ENCODE data around the gene FAM20C.
A peak's percentile ranks its signal among the peaks of the same experiment; 100 is the strongest.
"Not testable (repeated sequence)": the region's sequence is repeated elsewhere in the genome, so short reads cannot be mapped to it uniquely, and the experiment has no call there.

FAM20C gene

DNA sequence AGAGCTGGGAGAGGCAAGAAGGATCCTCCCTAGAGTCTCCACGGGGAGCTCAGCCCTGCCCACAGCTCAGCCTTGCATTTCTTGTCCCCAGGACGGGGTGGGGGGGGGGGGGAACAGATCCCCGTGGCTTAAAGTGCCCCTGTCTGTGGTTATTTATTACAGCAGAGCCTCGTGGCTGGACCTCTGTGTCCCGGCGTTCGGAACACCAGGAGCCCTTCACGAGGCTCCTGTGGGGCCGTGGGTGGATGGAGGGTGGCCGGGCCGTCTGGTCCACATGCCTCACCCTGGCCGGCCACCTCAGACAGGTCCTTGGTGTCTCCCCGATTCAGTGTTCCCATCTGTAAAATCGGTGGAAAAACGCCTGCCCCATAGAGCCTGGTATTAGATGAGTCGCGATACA, 37.9 kb downstream of the FAM20C start:
- no peak for DNase-seq

DNA sequence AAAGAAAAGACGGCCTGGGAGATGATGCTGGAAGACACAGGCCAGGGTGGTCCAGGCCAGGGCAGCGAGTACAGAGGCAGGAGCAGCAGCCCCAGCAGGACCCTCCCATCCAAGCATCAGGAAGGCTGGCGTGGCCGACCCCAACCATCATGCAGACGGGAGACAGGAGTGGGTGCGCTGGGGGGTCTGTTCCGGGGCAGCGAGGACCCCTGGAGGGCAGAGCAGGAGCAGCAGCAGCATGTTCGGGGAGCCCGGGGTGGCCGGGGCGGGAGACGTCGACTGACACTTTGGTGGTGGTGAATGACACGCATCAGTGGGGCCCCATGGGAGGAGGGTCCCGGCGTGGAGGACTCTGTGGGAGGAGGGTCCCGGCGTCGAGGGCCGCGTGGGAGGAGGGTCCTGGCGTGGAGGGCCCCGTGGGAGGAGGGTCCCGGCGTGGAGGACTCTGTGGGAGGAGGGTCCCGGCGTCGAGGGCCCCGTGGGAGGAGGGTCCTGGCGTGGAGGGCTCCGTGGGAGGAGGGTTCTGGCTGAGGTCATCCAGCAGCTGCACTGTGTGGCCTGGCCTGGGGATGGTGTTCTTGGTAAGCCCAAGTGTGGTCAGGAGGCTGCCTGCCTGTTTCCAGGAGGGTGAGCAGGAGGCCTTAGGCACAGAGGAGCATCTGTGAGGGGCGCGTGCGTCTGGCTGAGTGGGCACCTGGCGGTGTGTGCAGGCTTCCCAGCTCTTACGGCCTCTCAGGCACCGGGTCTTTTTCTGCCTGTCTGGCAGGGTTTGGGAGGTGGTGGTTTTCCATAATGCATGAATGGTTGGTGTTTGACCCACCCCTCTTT, 38.9 kb downstream of the FAM20C start:
- peak; percentile 29 for DNase-seq

DNA sequence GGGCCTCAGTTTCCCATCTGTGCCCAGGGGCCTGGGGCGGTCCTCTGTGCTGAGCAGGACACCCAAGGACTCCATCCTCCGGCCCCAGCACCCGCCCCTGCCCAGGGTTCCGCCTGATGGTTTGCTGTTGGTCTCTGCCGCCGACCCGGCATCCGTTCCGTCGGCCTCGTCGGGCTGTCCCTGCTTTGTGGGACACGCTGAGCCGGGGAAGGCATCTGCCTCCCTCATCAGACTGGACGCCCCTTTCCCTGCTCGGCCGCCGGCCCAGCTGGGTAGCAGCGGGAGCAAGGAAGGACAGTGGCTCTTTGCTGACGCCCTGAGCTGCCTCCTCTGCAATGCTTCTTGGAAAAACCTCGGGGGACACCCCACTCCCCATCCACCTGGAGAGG, 39.5 kb downstream of the FAM20C start:
- peak; percentile 19 for DNase-seq

DNA sequence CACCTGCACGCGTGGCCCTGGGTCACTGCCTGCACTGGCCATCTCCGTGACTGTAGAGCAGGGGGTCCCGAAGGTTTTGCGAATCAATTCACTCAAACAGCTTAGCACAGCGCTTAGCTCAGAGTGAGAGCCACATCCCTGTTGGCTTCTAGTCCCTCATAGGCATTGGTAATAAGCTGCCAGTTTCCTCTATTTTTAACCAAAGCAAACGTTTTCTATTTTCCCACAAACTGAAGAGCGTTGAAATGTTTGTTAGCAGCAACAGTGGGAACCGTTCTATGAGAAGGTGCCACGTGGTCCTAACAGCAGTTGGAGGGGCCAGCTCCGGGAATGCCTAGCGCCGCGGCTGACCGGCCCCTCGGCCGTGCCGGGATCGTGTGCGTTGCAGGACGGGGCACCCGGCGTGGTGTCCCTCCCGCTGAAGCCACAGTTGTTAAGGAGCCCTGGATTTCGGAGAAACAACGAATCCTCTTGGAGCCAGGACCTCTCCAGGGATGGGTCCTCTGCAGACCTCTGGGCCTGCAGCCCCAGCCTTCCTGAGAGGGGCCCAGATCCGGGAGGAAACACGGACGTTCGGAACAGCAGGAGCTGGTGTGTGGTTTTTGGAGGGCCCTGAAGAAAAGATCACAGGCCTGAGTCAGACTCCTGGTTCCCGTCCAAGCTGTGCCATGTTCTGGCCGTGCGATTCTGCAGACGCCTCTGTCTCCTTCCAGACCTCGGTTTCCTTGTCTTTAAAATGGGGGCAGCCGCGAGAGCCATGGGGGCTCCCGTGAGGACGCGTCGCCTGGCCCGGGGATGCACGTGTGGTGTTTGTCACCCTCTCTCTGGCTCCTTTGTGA, 40.3 kb downstream of the FAM20C start:
- DNase-seq: peak; percentile 30

DNA sequence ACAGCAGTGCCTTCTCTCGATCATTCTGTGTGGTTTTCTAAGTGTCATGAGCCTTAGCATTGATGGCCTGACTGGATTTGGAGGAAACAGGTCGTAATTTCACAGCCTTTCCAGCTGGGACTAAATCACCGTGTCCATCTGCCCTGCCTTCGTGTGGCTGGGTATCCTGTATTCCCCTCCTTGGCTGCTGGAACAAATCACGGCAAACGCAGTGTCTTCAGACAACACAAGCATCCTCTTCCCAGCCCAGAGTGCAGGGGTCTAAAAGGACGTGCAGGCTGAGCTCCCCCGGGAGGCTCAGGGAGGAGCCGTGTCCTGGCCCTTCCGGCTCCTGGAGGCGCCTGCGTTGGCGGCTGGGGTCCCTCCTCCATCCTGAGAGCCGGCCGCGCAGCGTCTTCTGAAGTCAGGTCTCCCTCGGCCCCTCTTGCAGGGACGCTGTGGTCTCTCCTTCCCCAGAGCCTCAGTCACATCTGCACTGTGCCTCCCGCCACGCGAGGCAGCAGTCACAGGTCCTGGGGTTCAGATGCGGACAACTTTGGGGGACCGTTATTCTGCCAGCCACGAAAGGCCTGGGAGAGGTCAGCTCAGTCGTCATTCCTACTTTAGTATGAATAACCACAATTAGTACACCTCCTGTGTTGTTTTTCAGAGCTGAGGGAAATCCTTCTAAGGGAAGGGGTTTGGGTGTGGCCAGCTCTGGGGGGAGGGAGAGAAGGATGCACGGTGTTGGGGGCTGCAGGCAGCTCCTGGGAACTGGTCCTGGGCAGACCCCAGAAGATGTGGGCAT, 41.1 kb downstream of the FAM20C start:
- peak; percentile 51 for DNase-seq

DNA sequence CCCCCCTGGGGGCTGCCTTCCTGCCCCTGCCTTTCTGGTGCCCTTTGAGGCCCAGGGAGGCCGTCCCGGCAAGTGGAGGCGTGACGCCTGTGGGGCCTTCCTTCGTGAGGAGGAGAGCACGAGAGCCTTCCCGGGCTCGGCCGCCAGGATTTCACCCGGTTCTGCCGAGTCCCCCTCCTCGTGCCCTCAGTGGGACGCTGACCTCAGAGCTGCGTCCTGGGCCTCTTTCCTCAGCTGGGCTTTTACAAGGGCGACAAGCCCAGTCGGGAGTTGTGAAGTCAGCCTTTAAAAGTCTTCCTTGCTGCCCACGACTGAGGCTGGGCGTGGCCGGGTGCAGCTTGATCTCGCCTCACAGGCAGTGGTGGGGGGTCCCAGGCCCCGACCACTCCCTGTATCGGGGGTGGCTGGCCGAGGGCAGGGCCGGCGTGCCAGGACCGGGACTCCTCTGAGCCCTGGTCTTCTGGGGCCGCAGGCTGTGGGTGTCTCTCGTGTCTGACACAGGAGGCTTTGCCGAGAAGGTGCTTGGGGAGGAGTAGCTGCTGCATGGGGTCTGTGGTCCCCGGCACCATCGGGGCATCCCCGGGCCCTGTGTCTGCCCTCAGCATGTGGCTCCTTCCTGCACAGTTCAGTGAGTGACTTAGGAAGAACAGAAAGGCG, 41.8 kb downstream of the FAM20C start:
- DNase-seq: peak; percentile 46

DNA sequence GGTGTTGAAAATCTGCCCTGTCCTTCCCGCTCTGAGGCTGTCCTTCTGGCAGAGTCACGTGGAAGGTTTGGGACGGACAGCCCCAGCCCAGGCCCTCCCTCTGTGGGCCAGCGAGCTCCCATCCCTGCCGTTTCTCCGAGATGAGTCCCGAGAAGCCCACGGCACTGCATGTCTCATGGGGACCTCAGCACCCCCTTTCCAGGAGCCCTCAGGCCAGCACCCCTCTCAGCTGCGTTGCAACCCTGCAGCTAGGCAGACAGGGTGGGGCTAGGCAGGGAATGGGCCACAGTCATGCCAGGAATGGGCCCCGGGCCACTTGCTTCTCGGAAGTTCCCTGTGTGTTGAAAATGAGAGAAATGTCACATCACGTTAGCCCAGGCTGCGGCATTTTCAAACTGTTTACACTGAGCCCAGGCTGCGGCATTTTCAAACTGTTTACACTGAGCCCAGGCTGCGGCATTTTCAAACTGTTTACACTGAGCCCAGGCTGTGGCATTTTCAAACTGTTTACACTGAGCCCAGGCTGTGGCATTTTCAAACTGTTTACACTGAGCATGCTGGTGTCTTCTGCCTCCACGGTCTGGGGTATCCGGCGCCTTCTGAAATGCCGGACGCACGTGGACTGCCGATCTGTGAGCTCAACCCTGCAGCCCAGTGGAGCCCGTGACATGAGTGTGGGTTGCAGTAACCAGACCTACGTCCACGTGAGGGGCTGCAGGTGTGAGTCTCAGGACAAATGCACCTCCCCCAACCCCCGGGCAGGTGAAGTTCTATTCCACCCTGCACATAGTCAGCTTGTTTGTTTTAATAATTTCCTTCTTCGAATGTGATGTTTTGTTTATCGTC, 42.6 kb downstream of the FAM20C start:
- peak; percentile 21 for DNase-seq

DNA sequence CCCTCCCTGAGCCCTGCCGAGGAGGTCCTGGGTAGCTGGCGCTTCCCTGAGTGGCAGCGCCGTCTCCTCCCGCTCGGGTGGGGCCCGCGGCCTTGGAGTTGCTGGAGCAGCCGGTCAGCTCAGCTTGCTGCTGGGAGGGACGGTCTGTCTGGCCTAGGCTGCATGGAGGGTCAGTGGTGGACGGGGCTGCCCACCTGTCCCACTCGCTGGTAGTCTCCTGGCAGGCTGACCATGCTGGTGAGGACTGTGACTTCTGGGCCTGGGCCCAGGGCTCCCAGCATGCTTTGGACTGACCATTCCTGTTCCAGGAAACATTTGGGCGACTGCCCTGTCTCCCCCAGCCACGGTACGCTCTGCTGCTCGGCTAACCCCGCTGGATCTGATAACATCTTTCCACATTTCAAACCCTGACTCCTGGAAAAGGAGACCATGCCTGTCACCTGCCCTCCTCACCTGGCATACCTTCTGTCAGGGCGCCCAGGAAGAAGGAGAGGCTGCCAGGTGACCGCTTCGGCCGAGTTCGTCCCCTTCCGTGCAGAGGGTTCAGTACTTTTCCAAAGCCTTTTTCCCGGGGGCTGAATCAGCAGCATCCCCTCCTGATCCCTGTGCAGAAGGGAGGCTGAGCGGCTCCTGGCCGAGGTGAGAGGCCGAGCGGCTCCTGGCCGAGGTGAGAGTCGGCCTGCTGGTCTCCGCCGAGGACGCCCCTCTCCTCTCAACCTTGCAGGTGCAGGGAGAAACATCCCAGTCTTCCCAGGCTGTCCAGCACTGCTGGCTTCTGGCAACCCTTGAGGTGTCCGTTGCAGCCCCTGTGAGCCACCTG, 43.4 kb downstream of the FAM20C start:
- no peak for DNase-seq

DNA sequence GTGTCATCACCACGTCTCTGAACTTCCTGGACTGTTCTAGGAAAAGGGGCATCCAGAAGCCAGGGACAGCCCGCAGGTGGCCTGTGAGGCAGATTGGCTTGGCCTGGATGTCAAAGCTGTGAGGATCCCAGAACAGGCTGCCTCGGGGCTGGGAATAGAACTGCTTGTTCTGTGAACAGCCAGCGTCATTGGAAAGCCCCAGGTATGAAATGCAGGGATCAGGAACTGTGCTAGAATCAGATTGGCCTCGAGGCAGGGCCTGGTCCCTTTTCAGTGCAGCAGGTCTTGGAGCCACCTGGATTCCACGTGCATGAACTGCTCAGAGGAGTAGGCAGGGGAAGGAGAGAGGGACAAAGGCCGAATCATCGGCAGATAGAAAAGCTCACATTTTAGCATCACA, 44.6 kb downstream of the FAM20C start:
- DNase-seq: no peak

DNA sequence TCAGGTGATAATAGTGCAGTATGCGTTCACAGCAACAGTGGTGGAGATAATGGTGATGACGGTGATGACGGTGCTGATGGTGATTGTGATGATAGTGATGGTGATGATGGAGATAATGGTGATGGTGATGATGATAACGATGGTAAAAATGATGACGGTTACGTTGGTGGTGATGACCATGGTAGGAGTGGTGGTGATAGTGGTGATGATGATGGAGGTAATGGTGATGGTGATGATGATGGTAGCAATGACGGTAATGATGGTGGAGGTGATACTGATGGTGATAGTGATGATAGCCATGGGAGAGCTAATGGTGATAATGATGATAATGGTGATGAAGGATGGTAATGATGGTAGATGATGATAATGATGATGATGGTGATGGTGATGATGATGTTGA, 45.0 kb downstream of the FAM20C start:
- DNase-seq: no peak

DNA sequence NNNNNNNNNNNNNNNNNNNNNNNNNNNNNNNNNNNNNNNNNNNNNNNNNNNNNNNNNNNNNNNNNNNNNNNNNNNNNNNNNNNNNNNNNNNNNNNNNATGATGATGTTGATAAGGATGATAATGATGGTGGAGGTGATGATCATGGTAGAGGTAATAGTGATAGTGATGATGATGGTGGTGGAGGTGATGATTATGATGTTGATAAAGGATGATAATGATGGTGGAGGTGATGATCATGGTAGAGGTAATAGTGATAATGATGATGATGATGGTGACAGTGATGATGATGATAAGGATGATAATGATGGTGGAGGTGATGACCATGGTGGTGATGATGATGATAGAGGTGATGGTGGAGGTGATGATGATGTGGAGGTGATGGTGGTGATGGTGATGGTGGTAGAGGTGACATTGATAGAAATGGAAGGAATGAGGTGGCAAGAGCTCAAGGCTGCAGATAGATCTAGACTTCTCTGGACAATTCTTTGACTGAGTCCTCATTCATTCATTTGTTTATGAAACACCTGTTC, 47.8 kb downstream of the FAM20C start:
- no peak for DNase-seq

DNA sequence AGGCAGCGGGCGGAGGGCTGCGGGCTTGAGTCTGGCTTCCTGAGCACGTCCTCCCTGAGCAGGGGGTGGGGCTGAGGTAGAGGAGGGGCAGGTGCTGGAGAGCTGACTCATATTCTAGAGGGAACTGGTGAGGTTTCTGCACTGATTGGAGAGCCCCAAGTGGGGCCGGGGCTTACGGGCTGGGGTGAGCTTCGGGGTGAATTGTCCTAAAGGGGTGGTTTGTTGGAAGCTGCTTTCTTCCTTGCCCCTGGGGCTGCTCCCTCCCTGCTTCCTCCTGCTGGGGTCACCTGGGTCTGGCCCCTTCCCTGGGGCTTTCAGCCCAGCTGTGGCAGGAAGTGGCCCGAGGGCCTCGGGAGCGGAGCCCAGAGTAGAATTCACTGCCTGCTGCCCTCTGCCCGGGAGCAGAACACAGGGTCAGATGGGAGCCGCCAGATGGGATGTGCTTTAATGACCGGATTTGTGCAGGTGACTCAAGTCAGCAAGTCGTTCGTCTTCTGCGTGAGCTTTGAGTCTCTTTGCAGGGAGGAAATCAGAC, 48.6 kb downstream of the FAM20C start:
- no peak for DNase-seq

DNA sequence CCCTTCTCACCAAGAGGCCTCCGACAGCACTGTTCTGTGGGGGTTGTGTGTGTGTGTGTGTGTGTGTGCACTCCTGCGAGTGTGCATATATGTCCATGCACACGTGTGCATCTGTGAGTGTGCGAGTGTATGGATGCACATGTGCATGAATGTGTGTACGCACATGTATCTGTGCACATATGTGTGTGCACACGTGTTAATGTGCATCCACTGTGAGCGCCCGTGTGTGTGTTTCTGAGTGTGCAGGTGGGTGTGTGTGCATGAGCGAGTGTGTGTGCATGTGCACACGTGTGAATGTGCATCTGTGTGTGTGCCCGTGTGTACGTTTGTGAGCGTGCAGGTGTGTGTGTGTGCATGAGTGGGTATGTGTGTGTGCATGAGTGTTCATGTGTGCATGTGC, 49.1 kb downstream of the FAM20C start:
- no peak for DNase-seq

DNA sequence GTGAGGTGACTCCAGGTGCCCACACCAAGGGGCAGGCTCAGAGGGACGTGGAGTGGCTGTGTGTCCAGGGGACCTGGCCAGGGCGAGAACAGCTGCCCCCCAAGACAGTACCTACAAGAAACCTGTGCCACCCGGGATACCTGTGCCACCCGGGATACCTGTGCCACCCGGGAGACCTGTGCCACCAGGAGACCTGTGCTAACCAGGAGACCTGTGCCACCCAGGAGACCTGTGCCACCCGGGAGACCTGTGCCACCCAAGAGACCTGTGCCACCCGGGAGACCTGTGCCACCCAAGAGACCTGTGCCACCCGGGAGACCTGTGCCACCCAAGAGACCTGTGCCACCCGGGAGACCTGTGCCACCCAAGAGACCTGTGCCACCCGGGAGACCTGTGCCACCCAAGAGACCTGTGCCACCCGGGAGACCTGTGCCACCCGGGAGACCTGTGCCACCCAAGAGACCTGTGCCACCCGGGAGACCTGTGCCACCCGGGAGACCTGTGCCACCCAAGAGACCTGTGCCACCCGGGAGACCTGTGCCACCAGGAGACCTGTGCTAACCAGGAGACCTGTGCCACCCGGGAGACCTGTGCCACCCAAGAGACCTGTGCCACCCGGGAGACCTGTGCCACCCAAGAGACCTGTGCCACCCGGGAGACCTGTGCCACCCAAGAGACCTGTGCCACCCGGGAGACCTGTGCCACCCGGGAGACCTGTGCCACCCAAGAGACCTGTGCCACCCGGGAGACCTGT, 50.6 kb downstream of the FAM20C start:
- not testable (repeated sequence) for DNase-seq

DNA sequence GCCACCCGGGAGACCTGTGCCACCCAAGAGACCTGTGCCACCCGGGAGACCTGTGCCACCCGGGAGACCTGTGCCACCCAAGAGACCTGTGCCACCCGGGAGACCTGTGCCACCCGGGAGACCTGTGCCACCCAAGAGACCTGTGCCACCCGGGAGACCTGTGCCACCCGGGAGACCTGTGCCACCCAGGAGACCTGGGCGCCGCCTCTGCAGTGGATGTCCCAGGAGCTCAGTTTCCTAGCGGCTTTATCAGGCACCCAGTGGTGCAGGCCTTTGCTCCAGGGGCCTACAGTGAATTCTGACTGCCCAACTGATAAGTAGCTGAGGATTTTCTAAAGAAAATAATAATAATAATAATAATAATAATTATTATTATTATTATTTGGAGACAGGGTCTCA, 51.2 kb downstream of the FAM20C start:
- DNase-seq: not testable (repeated sequence)

DNA sequence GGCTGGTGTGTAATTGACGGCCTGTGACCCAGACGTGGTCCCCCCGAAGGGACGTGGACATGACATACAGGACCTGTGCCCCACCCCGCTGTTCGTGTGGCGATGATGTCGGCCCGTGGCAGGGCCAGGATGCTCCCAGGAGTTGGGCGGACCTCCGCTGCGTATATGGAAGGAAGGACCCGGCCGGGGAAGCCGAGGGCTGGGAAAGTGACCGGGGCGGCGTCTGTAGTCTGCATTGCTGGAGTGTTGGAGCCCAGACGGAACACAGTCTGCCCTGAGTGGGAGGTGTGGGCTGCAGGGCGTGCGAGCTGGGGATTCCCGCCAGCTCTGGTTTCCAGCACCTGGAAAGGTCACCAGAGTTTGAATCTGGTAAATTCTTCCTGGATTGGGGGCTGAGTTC, 52.6 kb downstream of the FAM20C start:
- DNase-seq: no peak

DNA sequence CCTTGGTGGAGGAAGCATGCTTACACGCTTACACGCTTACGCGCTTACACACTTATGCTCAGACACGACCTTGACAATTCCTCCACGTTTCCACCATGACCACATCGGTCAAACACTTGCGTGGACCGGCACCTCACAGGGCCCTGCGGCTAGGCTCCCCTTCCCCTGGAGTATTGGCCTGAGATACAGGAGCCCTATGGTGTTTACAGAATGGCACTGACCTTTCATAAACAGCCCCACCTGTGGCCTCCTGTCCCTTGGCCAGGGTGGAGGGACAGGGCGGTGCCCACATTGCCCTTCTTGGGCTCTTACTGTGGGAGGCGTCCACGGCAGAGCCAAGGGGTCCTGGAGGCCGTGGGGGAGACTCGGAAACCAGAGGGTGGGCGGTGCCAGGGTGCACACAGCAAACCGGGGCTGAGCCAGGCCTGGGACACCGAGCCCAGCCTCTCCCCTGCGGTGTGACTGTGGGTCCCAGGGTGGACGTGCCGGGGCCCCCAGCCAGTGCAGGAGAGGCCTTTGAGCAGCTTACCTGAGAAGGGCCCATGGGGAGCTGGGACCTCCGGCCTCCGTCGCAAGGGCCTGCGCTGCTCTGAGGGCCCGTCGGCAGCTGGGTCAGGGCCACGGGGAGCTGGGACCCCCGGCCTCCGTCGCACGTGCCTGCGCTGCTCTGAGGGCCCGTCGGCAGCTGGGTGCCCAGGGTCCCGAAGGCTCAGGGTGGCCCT, 53.4 kb downstream of the FAM20C start:
- DNase-seq: no peak

DNA sequence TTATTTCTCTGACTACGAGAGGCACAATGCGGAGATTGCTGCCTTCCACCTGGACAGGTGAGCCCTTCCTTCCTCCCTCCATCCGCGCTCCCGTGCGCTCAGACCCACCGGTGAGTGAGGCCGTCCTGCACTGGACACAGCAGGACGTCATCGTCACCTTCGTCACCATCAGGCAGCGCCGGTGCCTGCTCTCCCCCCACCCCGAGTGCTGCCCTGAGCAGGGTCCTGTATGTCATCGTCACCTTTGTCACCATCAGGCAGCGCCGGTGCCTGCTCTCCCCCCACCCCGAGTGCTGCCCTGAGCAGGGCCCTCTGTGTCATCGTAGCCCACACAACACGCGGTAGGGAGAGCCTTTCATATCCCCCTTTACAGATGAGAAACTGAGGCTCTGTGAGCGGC, 54.1 kb downstream of the FAM20C start:
- DNase-seq: no peak

DNA sequence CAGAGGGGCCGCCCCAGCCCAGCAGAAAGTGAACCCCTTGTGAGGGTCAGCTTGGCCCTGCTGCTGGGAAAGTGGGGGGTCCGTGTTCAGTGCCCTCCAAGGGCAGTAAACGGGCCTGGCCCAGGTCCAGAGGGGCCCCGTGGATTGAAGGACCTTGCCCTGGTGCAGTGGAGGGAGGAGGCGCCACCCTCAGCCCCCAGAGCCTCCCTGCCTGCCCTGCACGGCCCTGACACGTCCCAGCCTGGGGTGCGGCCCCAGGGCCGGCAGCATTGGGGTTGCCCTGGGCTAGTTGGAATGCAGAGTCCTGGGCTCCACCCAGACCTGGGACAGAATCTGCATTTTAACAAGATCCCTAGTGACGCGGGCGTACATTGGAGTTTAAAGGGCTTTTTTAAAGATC, 54.8 kb downstream of the FAM20C start:
- no peak for DNase-seq
